Left ventricle myocardium inferior (tissue), 1 donor: ENCODE results near the gene TOMM5. TPM values are rescaled to one million over a fixed set of nuclear protein-coding genes. Genes with fewer than 3 reads are reported as not detected.

ENCODE experiments used
- total RNA-seq: library from RNA; stranded (reverse); fragmentation: NEBNext Ultra II Directional; extraction: Animal tissue kit (Norgen Biotek cat#: 25700); gene quantifications from one replicate; pipeline ENCODE4 v1.2.1, GENCODE V29; 2021
- donor health status: DM: no; HTN: yes; CAD: no; lungs with severe emphysema.

Gene TOMM5
- total RNA-seq, 1 donor from 2014 or later = 56.4 TPM

Other genes with a start within 250 kb of the TOMM5 start
- 104 TPM for gene GRHPR, start 169.9 kb downstream of the TOMM5 start, total RNA-seq
- 4.9 TPM for gene ZBTB5, start 127.1 kb downstream of the TOMM5 start, total RNA-seq
- gene POLR1E, start 106.6 kb downstream of the TOMM5 start, total RNA-seq = 15.8 TPM
- 6.7 TPM for gene FBXO10, start 16.2 kb downstream of the TOMM5 start, total RNA-seq
- 1.1 TPM for gene FRMPD1, start 58.4 kb upstream of the TOMM5 start, total RNA-seq
- 4.5 TPM for gene TRMT10B, start 161.2 kb upstream of the TOMM5 start, total RNA-seq
- gene EXOSC3, start 192.5 kb upstream of the TOMM5 start, total RNA-seq = 15.9 TPM
- gene DCAF10, start 208.2 kb upstream of the TOMM5 start, total RNA-seq = 20.8 TPM